Measurements from ENCODE around the gene ADAM22. TPM values are rescaled to one million over a fixed set of nuclear protein-coding genes. Genes with fewer than 3 reads are reported as not detected.

ADAM22 gene
- total and polyA plus RNA-seq, 2 donors (not counting 1 experiment from before 2014, with no cell fraction given), result 0.30 to 1.8 TPM

GRCh38 chr7:88150033-88150432 lies 216.0 kb downstream of the ADAM22 start:
- Mint-ChIP-seq H3K27ac (no peak overlapping the region), H3K4me3 (no peak overlapping the region), H3K4me1 (no peaks in the 10 kb centered on the region), H3K27me3 (peaks cover 6% of the 10 kb centered on the region), H3K9me3 (ENCODE audit: insufficient read depth) (no peaks in the 10 kb centered on the region)
- H4K20me1 ChIP-seq (ENCODE audit: control insufficient read depth, insufficient read depth, low read length, poor library complexity, severe bottlenecking), result no peaks in the 10 kb centered on the region
- ChIA-PET POLR2A (no interaction called here), CTCF (no interaction called here)
- no peak overlapping the region for H3K4me3 ChIP-seq (ENCODE audit: control extremely low read depth in 1 of 5, extremely low read depth in 1 of 5, insufficient read depth in 1 of 5, low read depth in 2 of 5, low read length in 4 of 5)
- no peak overlapping the region for H3K27ac ChIP-seq (ENCODE audit: low read length in 2 of 2)
- H3K79me2 ChIP-seq (ENCODE audit: control insufficient read depth, insufficient read depth, low read length), result no peaks in the 10 kb centered on the region
- 95% methylated on average over 3 of the region's 4 CpGs for WGBS (ENCODE audit: insufficient coverage)
- TF ChIP-seq EZH2 (IDR thresholded peaks at IDR 0.05; ENCODE audit: borderline replicate concordance, insufficient read depth, low read depth, low read length, poor library complexity, severe bottlenecking), result no peak
- TF ChIP-seq CTCF (IDR thresholded peaks at IDR 0.05), result no peak
- no peaks in the 10 kb centered on the region for H3K27me3 ChIP-seq (replicated peaks in 1 of 4; ENCODE audit: control extremely low read depth in 1 of 4, control insufficient read depth in 3 of 4, insufficient read depth in 4 of 4, low read length in 3 of 4)
- no peak overlapping the region for H2AFZ ChIP-seq (ENCODE audit: insufficient read depth, low read depth, low read length, poor library complexity, severe bottlenecking)
- H3K9me3 ChIP-seq (ENCODE audit: control extremely low read depth in 1 of 3, control insufficient read depth in 2 of 3, insufficient read depth in 1 of 3, low read length in 2 of 3), result no peaks in the 10 kb centered on the region
- no peaks in the 10 kb centered on the region for H3K36me3 ChIP-seq (replicated peaks in 1 of 2; ENCODE audit: control extremely low read depth in 1 of 2, control insufficient read depth in 1 of 2, extremely low read depth in 1 of 2, insufficient read depth in 2 of 2, low read length in 1 of 2)
- DNase-seq (no peak), ATAC-seq (ENCODE audit: low read depth) (no peak)
- no peaks in the 10 kb centered on the region for H3K4me1 ChIP-seq (ENCODE audit: control insufficient read depth in 2 of 2, insufficient read depth in 2 of 2, low read length in 2 of 2)
- no peak overlapping the region for H3K4me2 ChIP-seq (replicated peaks; ENCODE audit: low read depth, low read length, poor library complexity, severe bottlenecking)
- no peak overlapping the region for H3K9ac ChIP-seq (ENCODE audit: low read length)
- intact Hi-C loops (cut with micrococcal nuclease), result no loop called here

- DNase-seq, result no peak
- Histone ChIP-seq H3K9ac (ENCODE audit: low read length) (no peak overlapping the region), H3K27me3 (replicated peaks in 1 of 4; ENCODE audit: control extremely low read depth in 1 of 4, control insufficient read depth in 3 of 4, insufficient read depth in 4 of 4, low read length in 3 of 4) (no peaks in the 10 kb centered on the region), H3K79me2 (ENCODE audit: control insufficient read depth, insufficient read depth, low read length) (no peaks in the 10 kb centered on the region), H2AFZ (ENCODE audit: insufficient read depth, low read depth, low read length, poor library complexity, severe bottlenecking) (no peak overlapping the region), H3K4me1 (ENCODE audit: control insufficient read depth in 2 of 2, insufficient read depth in 2 of 2, low read length in 2 of 2) (no peaks in the 10 kb centered on the region), H3K4me3 (ENCODE audit: control extremely low read depth in 1 of 5, extremely low read depth in 1 of 5, insufficient read depth in 1 of 5, low read depth in 2 of 5, low read length in 4 of 5) (no peak overlapping the region), H3K36me3 (replicated peaks in 1 of 2; ENCODE audit: control extremely low read depth in 1 of 2, control insufficient read depth in 1 of 2, extremely low read depth in 1 of 2, insufficient read depth in 2 of 2, low read length in 1 of 2) (no peaks in the 10 kb centered on the region), H4K20me1 (ENCODE audit: control insufficient read depth, insufficient read depth, low read length, poor library complexity, severe bottlenecking) (no peaks in the 10 kb centered on the region), H3K9me3 (ENCODE audit: control extremely low read depth in 1 of 3, control insufficient read depth in 2 of 3, insufficient read depth in 1 of 3, low read length in 2 of 3) (no peaks in the 10 kb centered on the region), H3K27ac (ENCODE audit: low read length in 2 of 2) (no peak overlapping the region), H3K4me2 (replicated peaks; ENCODE audit: low read depth, low read length, poor library complexity, severe bottlenecking) (no peak overlapping the region)
- H3K27ac Mint-ChIP-seq, result no peak overlapping the region
- H3K27me3 Mint-ChIP-seq, result peaks cover 6% of the 10 kb centered on the region
- CTCF ChIA-PET, result no interaction called here
- ATAC-seq (ENCODE audit: low read depth), result no peak
- 95% methylated on average over 6 of the region's 7 CpGs for WGBS (ENCODE audit: insufficient coverage)
- intact Hi-C loops (cut with micrococcal nuclease), result no loop called here
- no peaks in the 10 kb centered on the region for H3K4me1 Mint-ChIP-seq
- no peaks in the 10 kb centered on the region for H3K9me3 Mint-ChIP-seq (ENCODE audit: insufficient read depth)
- no peak for TF ChIP-seq EZH2 (IDR thresholded peaks at IDR 0.05; ENCODE audit: borderline replicate concordance, insufficient read depth, low read depth, low read length, poor library complexity, severe bottlenecking)
- TF ChIP-seq CTCF (IDR thresholded peaks at IDR 0.05), result no peak
- H3K4me3 Mint-ChIP-seq, result no peak overlapping the region
- POLR2A ChIA-PET, result no interaction called here
Observed at GRCh38 chr7:88151119-88151790, 217.2 kb downstream of the ADAM22 start.
